GM18873 (cell line): ENCODE data around the gene LRRC4C.
"Not testable (repeated sequence)": the region's sequence is repeated elsewhere in the genome, so short reads cannot be mapped to it uniquely, and the experiment has no call there.

ENCODE experiments used
- ATAC-seq: cut with Tn5 transposase; IDR thresholded peaks from one replicate; pipeline ENCODE4 v1.9.1; 2021; ENCODE audit warnings: mild to moderate bottlenecking, moderate library complexity, moderate number of reproducible peaks; ENCODE audit not compliant: unreplicated experiment, low FRiP score

LRRC4C gene

DNA sequence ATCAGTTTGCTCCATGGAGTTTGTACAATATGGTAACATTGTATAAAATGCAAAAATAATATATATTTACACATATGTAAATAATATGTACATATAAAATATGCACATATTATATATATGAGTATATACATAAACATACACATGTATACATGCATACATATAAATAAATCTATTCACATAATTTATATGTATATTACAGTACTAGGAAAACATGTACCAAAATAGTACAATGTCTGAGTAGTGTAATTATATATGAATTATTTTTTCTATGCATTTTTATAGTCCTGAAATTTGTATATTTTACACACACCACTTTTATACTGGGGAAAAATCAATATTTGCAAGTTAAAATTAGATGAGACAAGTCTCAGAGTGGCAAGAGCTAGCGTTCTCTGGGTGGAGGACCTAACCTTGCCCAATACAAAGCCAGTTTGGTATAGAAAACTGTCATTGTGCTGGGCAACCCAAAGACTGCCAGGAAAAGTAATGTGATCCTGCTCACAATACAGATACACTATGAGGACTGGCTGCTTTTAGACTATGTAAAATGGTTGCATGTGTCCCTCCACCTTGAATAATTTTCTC is 889.4 kb downstream of the LRRC4C start:
- ATAC-seq: no peak

DNA sequence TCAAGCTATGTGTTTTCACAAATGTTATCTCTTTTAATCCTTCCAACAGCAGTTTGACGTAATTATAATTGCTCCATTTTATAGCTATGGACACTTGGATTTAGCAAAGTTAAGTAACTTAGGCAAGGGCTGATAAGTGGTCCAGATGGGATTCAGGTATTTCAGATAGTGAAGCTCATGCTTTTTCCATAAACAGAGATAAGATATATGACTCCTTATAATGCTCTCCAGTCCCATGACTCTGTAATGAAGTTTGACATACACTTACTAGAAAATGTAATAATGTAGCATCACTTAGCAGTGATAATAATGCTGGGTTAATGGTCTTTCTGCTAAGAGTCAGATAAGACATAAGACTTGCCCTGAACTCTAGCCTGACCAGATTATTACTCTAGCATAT is 892.1 kb downstream of the LRRC4C start:
- no peak for ATAC-seq

DNA sequence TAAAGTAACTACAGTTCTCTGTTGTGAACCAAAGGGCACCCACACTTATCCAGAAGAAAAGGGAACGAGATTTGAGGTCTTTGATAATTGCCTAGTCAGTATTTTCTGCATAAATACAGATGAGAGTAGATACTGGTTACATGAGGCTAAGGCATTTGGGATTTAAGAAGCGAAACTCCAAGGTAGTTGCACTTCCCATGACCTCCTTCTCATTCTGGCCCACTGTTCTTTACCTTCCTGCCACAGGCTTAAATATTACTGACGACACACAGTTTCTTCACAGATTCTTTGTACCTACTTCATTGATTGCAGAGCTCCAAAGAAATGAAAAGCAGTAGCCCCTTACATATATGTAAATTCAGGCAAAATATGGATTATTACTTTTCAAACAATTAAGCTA is 915.3 kb downstream of the LRRC4C start:
- ATAC-seq: no peak

DNA sequence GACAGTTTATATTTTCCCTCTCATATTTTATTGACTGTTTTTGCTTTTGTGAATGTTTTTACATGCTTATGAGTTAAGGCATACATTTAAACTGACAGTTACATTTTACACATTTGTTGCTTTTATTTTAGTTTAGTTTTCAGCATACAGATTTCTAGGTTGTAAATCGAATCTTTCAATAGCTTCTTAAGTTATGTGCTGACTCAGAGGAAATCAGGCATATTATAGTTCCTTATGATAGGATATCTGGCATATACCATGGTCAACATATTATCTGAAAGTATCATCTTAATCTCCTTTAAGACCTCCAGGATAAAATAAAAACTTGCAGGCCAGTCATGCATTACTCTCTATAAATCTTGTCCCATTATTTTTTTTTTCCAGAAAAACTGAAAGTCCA is 916.6 kb downstream of the LRRC4C start:
- ATAC-seq: no peak

DNA sequence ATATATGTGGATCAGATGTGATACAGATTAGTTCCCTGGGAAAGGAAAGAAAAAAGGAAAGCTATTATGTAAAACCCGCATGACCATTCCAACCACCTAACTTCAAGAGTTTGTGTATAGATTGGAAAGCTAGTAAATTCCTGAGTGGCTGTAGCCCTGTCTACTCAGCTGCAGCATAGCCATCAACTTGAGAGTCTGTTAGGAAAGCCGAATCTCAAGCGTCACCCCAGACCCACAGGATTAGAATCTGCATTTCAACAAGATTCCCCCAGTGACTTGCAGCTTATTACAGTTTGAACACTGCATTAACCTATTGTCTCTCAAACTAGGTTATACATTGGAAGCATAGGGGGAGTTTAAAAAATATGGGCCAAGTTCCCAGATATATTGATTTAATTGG is 921.7 kb downstream of the LRRC4C start:
- ATAC-seq: no peak

DNA sequence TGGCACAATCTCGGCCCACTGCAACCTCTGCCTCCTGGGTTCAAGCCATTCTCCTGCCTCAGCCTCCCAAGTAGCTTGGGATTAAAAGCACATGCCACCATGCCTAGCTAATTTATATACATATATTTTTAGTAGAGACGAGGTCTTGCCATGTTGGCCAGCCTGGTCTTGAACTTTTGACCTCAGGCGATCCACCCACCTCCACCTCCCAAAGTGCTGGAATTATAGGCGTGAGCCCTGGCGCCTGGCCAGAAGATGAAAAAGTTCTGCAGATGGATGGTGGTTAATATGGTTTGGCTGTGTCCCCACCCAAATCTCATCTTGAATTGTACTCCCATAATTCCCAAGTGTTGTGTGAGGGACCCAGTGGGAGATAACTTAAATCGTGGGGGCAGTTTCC is 937.4 kb downstream of the LRRC4C start:
- not testable (repeated sequence) for ATAC-seq

DNA sequence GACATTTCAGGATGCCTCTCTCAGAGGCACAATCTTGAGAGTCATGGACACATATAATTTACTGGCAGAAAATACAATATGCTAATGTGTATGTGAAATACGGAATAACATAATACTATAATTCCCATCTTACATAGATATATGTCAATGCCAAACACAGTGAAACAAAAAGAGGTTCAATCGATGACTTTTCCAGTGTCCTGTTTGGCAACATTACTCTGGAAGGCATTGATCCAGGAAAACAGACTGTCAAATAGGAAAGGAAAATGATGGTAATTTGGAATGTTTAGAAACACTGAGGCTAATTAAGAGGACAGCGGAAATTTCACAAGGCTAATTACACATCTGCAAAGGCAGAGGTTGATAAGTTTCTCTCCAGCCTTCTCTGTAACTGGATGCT is 942.3 kb downstream of the LRRC4C start:
- no peak for ATAC-seq

DNA sequence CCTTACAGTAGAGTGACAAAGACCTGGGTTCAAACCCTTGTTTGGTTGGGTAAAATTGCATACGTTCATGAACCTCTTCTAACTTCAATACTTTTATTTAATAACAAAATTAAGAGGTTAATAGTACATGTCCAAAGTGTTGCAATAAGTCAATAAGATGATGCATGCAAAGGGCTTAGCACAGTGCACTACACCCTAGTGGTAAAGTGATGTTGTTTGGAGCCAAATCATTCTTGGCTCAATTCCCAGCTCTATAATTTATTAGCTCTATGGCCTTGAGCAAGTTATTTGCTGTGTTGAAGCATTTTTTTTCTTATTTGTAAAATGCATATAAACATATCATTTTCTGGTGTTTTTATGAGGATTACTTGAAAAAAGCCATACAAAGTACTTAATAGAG is 945.3 kb downstream of the LRRC4C start:
- no peak for ATAC-seq

DNA sequence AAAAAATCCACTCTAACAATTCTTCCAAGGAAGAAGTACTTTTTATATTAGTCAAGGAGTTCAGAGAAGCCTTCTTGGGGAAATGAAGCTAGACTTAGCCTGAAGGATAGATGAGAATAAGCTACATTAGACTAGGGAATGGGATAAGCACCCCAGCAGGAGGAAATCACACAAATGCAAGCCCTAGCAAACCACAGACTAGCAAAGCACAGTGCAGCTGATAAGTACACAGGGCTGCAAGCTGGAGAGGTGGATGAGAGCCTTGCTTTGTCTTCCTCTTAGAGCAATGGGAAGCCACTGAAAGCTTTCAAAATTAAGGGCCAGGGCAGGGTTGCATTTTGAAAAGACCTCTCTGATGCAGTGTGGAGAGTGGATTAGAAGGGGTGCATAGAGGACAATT is 946.2 kb downstream of the LRRC4C start:
- ATAC-seq: no peak

DNA sequence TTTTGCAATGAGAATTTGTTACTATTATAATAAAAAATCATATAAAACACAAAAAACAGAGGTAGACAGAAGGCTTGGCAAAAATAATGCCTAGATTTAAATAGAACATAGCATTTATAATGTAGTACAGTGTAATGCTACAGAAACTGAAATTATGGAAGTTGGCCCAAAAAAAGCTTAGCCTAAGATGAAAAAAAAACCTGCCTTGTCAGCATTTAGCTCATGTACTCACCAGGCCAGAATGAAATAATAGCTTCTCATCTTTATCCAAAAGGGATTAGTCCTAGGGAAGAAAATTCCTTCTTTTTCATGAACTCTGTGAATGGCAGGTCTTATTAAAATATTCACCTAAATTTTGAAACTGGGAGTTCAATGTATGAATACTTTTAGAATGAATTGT is 951.1 kb downstream of the LRRC4C start:
- no peak for ATAC-seq

DNA sequence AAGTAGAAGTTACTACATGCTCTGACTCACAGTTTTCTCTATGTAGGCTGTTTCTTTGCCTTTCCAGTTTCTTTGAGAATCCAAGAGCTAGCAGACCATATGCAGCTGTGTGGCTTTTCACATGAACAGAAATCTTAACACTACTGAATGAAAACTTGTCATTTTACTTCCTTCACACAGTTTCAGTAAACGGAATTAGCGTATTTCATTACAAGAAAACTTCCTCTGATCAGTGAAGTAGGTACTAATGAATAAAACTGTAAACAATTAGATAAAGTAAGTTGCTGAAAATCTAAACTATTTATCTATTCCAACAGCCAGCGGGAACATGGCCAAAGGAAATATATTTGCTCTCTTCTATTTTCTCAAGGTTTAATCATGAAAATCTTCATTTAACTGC is 953.2 kb downstream of the LRRC4C start:
- no peak for ATAC-seq

DNA sequence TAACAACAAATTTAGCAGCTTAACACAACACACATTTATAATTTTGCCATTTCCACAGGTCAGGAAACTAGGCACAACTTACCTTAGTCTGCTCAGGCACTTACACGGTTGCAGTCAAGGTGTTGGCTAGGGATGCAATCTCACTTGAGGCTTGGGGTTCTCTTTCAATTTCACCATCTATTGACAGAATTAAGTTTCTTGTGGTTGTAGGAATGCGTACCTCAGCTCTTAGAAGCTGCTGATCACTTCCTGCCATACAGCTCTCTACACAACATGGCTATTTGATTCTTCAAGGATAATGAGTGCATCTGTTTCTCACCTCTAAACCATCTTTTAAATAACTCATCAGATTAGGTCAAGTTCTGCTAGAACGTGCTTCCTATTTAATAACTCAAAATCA is 968.1 kb downstream of the LRRC4C start:
- no peak for ATAC-seq

DNA sequence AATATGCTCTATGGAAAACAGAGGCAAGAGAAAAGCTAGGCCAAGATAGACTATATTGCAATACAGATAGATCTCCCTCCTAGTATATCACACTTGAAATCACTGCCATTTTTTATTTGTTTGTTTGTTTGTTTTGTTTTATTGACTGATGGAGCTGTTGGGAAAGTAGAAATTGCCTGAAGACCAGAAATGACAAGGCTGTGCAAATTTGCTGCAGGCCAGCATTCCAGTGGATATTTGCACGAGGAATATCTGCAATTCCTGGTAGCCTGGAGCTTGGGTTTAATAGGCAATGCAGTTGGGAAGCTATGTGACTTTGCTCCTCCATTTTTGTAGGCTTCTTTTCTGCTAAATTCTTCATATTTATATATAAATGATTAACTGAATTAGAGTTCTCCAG is 991.7 kb downstream of the LRRC4C start:
- no peak for ATAC-seq

DNA sequence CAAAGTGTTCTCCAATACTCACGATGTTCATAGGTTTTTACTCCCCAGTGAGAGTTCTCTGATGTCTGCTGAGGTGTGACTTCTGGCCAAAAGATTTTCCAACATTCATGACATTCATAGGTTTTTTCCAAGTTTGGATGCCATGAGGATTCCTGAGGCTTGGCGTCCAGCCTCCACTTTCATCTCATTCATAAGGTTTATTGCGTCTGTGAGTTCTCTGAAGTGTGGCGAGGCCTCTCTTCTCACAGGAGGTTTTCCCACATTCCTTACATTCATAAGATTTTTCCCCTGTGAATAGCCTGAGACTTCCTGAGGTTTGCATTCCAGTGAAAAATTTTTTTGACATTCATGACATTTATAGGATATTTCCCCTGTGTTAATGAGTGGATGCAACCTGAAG is 1014.1 kb downstream of the LRRC4C start:
- no peak for ATAC-seq

DNA sequence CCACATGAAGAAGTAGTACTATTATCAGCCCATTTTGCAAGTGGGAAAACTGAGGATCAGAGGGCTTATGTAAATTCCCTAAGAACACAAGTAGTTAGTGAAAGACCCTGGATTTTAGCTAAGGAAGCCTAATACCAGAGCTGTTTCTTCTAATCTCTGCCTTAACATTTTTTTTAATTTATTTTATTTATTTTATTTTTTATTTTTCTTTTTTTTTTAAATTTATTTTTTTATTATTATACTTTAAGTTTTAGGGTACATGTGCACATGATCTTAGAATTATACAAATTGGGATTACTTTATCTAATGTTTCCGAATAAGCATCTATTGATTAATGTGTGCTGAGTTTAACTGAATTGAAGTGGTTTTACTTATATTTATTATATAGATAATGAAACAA is 1015.3 kb downstream of the LRRC4C start:
- ATAC-seq: no peak

DNA sequence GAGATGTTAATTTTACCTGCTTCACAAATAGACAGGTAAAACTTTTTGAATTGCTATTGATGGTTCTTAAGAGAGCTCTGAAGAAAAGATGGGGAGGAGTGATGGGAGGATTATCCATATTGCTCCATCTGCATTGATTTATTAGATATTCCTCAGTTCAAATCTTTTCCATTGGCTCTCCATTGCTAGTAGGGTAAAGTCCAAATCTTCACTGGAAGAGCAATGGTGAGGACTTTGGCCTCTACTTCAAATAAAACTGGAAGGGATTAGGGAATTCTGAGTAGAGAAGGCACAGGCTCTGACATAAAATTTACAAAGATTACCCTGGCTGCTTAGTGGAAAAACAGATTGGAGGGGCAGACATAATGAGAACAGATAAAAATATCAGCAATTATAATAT is 1024.1 kb downstream of the LRRC4C start:
- no peak for ATAC-seq

DNA sequence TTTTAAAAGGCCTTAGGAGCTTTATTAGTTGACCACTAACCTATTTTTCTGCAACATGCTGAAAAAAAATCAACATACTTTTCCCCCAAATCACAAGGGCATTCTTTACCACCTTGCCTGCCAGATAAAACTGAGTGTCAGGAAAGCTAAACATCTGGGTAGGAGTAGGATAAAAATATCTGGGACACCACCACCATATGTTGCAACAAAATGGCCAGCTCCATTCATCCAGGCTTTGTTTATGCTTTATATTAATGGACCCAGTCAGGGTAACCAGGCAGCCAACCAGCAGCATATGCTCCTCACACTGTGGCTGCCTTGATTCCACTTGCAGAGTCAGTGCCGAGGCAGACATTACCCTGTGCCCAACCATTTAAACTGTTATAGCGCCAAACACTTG is 1024.5 kb downstream of the LRRC4C start:
- no peak for ATAC-seq

DNA sequence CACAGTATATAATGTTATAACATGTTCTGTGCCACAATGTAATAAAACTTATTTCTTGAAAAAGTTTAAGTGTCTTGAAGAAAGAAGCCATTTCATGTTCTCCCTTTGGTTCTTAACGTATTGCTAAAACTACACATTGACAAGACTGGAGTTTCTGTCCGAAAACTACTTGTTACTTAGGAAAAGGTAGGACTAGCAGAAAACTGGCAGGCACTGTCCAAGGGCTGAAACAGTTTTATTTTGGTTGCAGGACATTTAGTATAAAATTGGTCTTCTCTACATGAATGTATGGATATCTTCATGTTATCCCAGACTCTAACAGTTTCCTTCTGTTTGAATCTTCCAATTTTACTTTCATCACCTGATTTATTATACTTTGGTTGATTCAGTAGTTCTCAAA is 1027.1 kb downstream of the LRRC4C start:
- no peak for ATAC-seq

DNA sequence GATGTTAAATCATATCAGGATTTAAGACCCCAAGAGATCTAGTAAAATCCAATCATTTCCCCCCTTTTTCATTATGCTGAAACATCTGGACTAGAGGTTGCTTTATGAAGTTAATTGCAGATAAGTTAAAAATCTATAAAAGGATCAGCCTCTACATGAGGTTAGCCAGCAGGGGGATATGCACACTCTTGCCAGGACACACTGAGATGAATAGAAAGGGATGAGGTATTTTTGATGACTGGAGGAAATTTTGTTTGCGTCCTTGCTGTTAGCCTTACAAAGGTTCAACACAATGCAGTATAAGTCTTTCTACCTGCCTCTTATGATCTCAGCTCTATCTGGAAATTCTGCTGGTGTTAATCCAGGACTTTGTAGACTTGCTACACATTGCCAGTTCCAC is 1034.3 kb downstream of the LRRC4C start:
- no peak for ATAC-seq

DNA sequence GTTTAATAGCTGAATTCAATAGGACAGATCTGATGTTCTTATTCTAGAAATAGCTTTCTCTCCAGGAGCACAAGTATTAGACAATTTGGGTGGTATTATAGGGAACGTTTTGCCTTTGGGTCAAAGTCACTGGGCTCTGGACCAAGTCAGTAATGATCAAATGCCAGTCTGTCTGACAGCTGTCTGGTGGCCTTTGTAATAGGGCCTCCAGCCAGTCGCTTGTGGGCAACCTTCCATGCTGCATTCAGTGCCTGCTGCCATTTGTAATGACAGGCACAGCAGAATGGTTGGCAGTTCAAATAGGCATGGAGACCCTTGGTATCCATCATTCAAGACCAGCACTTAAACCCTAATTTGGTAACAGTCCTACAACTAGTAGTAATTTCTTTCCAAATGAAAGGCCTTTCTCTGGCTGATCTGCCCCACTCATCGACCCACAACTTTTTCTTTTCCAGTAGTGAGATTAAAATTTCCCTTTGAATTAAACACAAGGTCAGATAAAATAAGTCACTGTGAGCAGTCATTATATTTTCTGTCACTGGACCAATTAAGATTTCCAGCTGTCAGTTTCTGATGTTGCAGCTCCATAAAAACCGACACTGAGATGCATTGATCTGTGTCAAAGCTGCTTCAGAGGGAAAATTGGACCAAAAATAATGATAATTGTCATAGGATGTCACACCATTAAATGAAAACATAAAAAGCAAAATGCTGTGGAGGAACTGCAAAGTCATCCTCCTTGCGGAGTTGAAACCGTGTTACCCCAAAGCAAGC is 1038.1 kb downstream of the LRRC4C start:
- ATAC-seq: no peak

DNA sequence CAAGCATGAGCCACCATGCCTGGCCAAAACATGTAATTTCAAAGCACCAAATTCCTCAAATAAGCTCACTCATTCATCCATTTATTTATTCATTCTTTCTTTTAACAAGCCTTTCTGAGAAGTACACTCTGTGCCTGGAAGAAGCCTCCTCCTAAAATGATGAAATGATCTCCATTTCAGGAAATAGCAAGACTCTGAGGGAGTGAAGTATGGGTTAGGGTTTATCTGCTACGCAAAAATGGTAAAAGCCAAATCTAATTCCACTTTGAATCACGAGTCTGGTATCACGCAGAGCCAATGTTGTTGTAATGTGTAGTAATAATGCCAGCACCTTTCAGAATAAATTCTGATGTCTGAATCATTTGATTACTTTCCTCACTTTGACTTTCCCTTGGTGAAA is 1041.8 kb downstream of the LRRC4C start:
- no peak for ATAC-seq

DNA sequence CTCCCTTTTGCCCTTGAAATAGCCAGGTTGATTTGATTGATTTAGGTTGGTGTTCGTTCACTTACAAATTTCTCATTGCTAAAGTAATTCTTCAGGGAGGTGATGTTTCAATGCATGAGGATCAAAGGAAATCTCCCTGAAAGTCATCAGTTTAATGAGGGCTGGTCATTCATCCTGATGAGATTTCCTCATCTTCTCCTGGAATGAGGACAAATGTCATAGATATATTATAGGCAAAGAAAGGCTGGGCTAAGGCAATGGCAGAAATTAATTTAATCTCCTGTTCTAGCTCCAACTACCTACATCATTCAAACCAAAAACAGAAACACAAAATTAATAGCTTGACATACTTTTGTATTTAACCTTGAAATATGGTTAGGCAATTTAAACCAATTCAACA is 1052.1 kb downstream of the LRRC4C start:
- ATAC-seq: no peak

DNA sequence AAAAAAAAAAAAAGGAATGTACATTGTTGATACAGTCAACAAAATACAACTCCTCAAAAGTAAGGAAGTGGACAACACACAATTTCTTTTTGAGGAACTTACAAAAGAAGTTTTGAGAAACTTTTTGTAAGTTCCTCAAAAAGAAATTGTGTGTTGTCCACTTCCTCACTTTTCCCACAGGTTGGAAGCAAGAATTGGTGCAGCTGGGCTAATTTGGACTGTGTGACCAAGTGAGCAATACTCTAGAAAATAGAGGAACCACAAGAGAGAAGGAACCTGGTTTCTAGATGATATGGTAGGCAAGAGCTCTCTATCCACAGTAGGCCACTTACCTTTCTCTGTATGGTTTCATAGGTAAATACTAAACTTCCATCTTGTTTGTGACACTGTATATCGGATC is 1053.8 kb downstream of the LRRC4C start:
- no peak for ATAC-seq
